Measurements from ENCODE around the gene SEPTIN12. TPM values are rescaled to one million over a fixed set of nuclear protein-coding genes. Genes with fewer than 3 reads are reported as not detected.

SEPTIN12 gene
- total RNA-seq, 2 experiments from 2014 or later, result not detected

DNA sequence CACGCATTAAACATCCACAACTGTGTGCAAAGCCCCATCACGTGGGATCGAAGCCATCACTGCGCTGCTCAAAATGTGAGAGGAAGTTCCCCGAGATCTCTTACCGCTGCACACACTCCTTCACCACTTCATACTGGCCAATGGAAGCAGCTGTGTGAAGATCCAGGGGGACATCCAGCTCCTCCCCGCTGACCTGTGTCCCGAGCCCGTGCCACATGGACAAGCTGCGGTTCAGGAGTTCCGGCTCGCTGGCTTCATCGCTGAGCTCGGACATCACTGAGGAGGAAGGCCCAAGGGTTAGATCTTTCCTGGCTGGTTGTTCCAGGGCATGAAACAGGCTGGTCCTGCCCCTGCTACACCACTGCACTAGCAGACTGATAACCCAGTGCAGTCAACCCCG is 58.3 kb downstream of the SEPTIN12 start:
- Histone ChIP-seq H3K36me3 (ENCODE audit: insufficient read depth, low read length) (peaks cover 32% of the 10 kb centered on the region), H3K9me3 (ENCODE audit: control insufficient read depth in 1 of 2, insufficient read depth in 1 of 2, low read length in 2 of 2) (no peaks in the 10 kb centered on the region), H3K4me3 (ENCODE audit: low read length) (no peak overlapping the region), H3K27me3 (ENCODE audit: control insufficient read depth in 1 of 2, insufficient read depth in 2 of 2, low read length in 2 of 2) (no peaks in the 10 kb centered on the region), H3K4me1 (ENCODE audit: insufficient read depth, low read length) (peaks cover 13% of the 10 kb centered on the region), H3K27ac (ENCODE audit: low read depth in 1 of 2, low read length in 2 of 2) (no peak overlapping the region)
- TF ChIP-seq, protein P1, sequence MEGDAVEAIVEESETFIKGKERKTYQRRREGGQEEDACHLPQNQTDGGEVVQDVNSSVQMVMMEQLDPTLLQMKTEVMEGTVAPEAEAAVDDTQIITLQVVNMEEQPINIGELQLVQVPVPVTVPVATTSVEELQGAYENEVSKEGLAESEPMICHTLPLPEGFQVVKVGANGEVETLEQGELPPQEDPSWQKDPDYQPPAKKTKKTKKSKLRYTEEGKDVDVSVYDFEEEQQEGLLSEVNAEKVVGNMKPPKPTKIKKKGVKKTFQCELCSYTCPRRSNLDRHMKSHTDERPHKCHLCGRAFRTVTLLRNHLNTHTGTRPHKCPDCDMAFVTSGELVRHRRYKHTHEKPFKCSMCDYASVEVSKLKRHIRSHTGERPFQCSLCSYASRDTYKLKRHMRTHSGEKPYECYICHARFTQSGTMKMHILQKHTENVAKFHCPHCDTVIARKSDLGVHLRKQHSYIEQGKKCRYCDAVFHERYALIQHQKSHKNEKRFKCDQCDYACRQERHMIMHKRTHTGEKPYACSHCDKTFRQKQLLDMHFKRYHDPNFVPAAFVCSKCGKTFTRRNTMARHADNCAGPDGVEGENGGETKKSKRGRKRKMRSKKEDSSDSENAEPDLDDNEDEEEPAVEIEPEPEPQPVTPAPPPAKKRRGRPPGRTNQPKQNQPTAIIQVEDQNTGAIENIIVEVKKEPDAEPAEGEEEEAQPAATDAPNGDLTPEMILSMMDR (IDR thresholded peaks at IDR 0.05), result no peak
- H3K27me3 Mint-ChIP-seq, result no peaks in the 10 kb centered on the region
- intact Hi-C loops (cut with DNase I, micrococcal nuclease), result loop anchor here in 1 of 2 experiments (10.0 kb wide), 3 partner anchors 225 to 345 kb away; partner anchors contain the start of genes ALG1, NAGPA and SEC14L5
- no peak for ATAC-seq (ENCODE audit: poor library complexity)
- peaks cover 53% of the 10 kb centered on the region for H3K36me3 Mint-ChIP-seq (ENCODE audit: low read depth)
- peaks cover 25% of the 10 kb centered on the region for H3K4me1 Mint-ChIP-seq (ENCODE audit: low read depth)
- no peaks in the 10 kb centered on the region for H3K9me3 Mint-ChIP-seq
- no peak overlapping the region for H3K4me3 Mint-ChIP-seq
- ChIA-PET CTCF (no interaction called here), POLR2A (no interaction called here)
- no peak for DNase-seq
- H3K27ac Mint-ChIP-seq, result no peak overlapping the region

DNA sequence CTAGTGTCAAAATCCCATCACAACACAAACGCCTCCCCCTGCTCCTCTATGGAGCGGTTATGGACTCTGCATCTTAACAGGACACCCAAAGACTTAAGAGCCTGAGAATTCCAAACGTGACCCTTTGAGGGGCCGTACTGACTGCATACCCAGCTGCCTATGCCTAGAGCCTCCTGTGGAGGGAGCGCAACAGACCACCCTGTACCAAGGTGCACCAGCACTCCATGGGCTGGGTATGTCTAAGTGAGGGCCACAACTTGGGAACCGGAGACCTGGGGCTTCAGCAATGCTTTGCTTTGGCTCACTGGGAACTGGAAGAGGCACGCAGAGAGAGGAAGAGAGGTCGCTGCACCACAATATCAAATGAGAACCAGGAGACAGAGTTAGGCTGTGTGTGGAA is 59.5 kb downstream of the SEPTIN12 start:
- Histone ChIP-seq H3K4me1 (ENCODE audit: insufficient read depth, low read length) (peaks cover 6% of the 10 kb centered on the region), H3K27ac (ENCODE audit: low read depth in 1 of 2, low read length in 2 of 2) (no peak overlapping the region), H3K36me3 (ENCODE audit: insufficient read depth, low read length) (peaks cover 41% of the 10 kb centered on the region), H3K27me3 (ENCODE audit: control insufficient read depth in 1 of 2, insufficient read depth in 2 of 2, low read length in 2 of 2) (no peaks in the 10 kb centered on the region), H3K9me3 (ENCODE audit: control insufficient read depth in 1 of 2, insufficient read depth in 1 of 2, low read length in 2 of 2) (no peaks in the 10 kb centered on the region), H3K4me3 (ENCODE audit: low read length) (no peak overlapping the region)
- intact Hi-C loops (cut with DNase I, micrococcal nuclease), result no loop called here
- Mint-ChIP-seq H3K27ac (no peak overlapping the region), H3K27me3 (no peaks in the 10 kb centered on the region), H3K36me3 (ENCODE audit: low read depth) (peaks cover 52% of the 10 kb centered on the region), H3K4me1 (ENCODE audit: low read depth) (peaks cover 16% of the 10 kb centered on the region), H3K4me3 (no peak overlapping the region), H3K9me3 (no peaks in the 10 kb centered on the region)
- no peak for DNase-seq
- TF ChIP-seq, protein P1 (IDR thresholded peaks at IDR 0.05), result no peak
- POLR2A ChIA-PET, result no interaction called here
- CTCF ChIA-PET, result no interaction called here
- ATAC-seq (ENCODE audit: poor library complexity), result no peak

Other genes with a start within 250 kb of the SEPTIN12 start
- 10 to 100 TPM; 19.5 to 22.4 TPM for gene CDIP1, start 249.6 kb downstream of the SEPTIN12 start, total RNA-seq
- under 1 TPM; 0.27 to 0.42 TPM for gene C16orf96, start 232.0 kb downstream of the SEPTIN12 start, total RNA-seq
- gene UBALD1, start 173.5 kb downstream of the SEPTIN12 start, total RNA-seq, result 10 to 100 TPM; 17.5 to 19.3 TPM
- gene MGRN1, start 163.5 kb downstream of the SEPTIN12 start, total RNA-seq, result 10 to 100 TPM; 45.9 to 48.6 TPM
- gene NUDT16L1, start 94.8 kb downstream of the SEPTIN12 start, total RNA-seq, result 10 to 100 TPM; 75.2 to 78.9 TPM
- 10 to 100 TPM; 13.5 TPM for gene ANKS3, start 54.1 kb downstream of the SEPTIN12 start, total RNA-seq
- under 1 TPM in 1 of 2 experiments, not detected in 1; 0.25 TPM for gene DNAAF8, start 53.8 kb downstream of the SEPTIN12 start, total RNA-seq
- gene ZNF500, start 21.2 kb downstream of the SEPTIN12 start, total RNA-seq, result 10 to 100 TPM; 11.8 to 12.4 TPM
- gene SMIM22, start 7.0 kb upstream of the SEPTIN12 start, total RNA-seq, result not detected
- gene ROGDI, start 14.3 kb upstream of the SEPTIN12 start, total RNA-seq, result 10 to 100 TPM in 1 of 2 experiments, 1 to 10 TPM in 1; 9.4 to 11.0 TPM
- 10 to 100 TPM; 71.7 to 77.2 TPM for gene GLYR1, start 58.9 kb upstream of the SEPTIN12 start, total RNA-seq
- 10 to 100 TPM; 45.7 to 45.8 TPM for gene UBN1, start 59.1 kb upstream of the SEPTIN12 start, total RNA-seq
- gene PPL, start 148.8 kb upstream of the SEPTIN12 start, total RNA-seq, result not detected
- not detected for gene SEC14L5, start 170.0 kb upstream of the SEPTIN12 start, total RNA-seq
- 10 to 100 TPM; 30.0 to 34.0 TPM for gene NAGPA, start 245.6 kb upstream of the SEPTIN12 start, total RNA-seq